Stimulated activated CD4-positive, alpha-beta T cell treated with anti-CD3 and anti-CD28 coated beads, Interleukin-2, amount 100 ng/mL, for 4 hours (primary cell): ENCODE measurements around the gene RFX4.
"Not testable (repeated sequence)": the region's sequence is repeated elsewhere in the genome, so short reads cannot be mapped to it uniquely, and the experiment has no call there.

ENCODE experiments used
- DNase-seq: peaks from one replicate; pipeline ENCODE4 v3.0.0-alpha.2; 2020; ENCODE audit warnings: low read depth

RFX4 gene

GRCh38 chr12:106690569-106691305, 107.9 kb downstream of the RFX4 start:
- DNase-seq = no peak

GRCh38 chr12:106692033-106692432, 109.2 kb downstream of the RFX4 start:
- not testable (repeated sequence) for DNase-seq

- no peak for DNase-seq
Observed at GRCh38 chr12:106692896-106693820, 110.4 kb downstream of the RFX4 start.

GRCh38 chr12:106696071-106696470, 113.3 kb downstream of the RFX4 start:
- no peak for DNase-seq

- no peak for DNase-seq
Observed at GRCh38 chr12:106696681-106697417, 114.0 kb downstream of the RFX4 start.

- DNase-seq = no peak
Observed at GRCh38 chr12:106704081-106704480, 121.3 kb downstream of the RFX4 start.

GRCh38 chr12:106705971-106706370, 123.2 kb downstream of the RFX4 start:
- DNase-seq = no peak

GRCh38 chr12:106709068-106709511, 126.3 kb downstream of the RFX4 start:
- no peak for DNase-seq

- DNase-seq = no peak
Observed at GRCh38 chr12:106710143-106710893, 127.5 kb downstream of the RFX4 start.

- no peak for DNase-seq
Observed at GRCh38 chr12:106711316-106711715, 128.5 kb downstream of the RFX4 start.

- no peak for DNase-seq
Observed at GRCh38 chr12:106712768-106713167, 130.0 kb downstream of the RFX4 start.

- DNase-seq = no peak
Observed at GRCh38 chr12:106714926-106715325, 132.1 kb downstream of the RFX4 start.

GRCh38 chr12:106715582-106715981, 132.8 kb downstream of the RFX4 start:
- no peak for DNase-seq

GRCh38 chr12:106717673-106718072, 134.9 kb downstream of the RFX4 start:
- no peak for DNase-seq

- DNase-seq = no peak
Observed at GRCh38 chr12:106719879-106720278, 137.1 kb downstream of the RFX4 start.

GRCh38 chr12:106720696-106721095, 137.9 kb downstream of the RFX4 start:
- DNase-seq = no peak

GRCh38 chr12:106721915-106722314, 139.1 kb downstream of the RFX4 start:
- DNase-seq = no peak

- DNase-seq = no peak
Observed at GRCh38 chr12:106722837-106723236, 140.0 kb downstream of the RFX4 start.

GRCh38 chr12:106723416-106723815, 140.6 kb downstream of the RFX4 start:
- DNase-seq = no peak

- no peak for DNase-seq
Observed at GRCh38 chr12:106724116-106724515, 141.3 kb downstream of the RFX4 start.

GRCh38 chr12:106724934-106725333, 142.1 kb downstream of the RFX4 start:
- no peak for DNase-seq
